ENCODE results near the gene PLXNA4.
"Not testable (repeated sequence)": the region's sequence is repeated elsewhere in the genome, so short reads cannot be mapped to it uniquely, and the experiment has no call there.

PLXNA4 gene

GRCh38 chr7:132179681-132180080 is 396.6 kb downstream of the PLXNA4 start:
- no peak for DNase-seq
- Histone ChIP-seq H3K27me3 (no peaks in the 10 kb centered on the region), H3K36me3 (peaks cover 34% of the 10 kb centered on the region), H3K4me1 (no peaks in the 10 kb centered on the region; the same call in 1 of the 2 replicates), H3K4me3 (ENCODE audit: low read depth, low read length) (no peak overlapping the region), H3K9me3 (no peaks in the 10 kb centered on the region)
- no peak for TF ChIP-seq CTCF (IDR thresholded peaks at IDR 0.05; ENCODE audit: low read depth, low read length)

GRCh38 chr7:132179080-132179430 is 397.2 kb downstream of the PLXNA4 start:
- H3K9me3 ChIP-seq: no peaks in the 10 kb centered on the region
- H3K27me3 ChIP-seq: no peaks in the 10 kb centered on the region
- no peak for DNase-seq
- no peak overlapping the region for H3K4me3 ChIP-seq (ENCODE audit: low read depth, low read length)
- no peaks in the 10 kb centered on the region; the same call in 1 of the 2 replicates for H3K4me1 ChIP-seq
- peaks cover 40% of the 10 kb centered on the region for H3K36me3 ChIP-seq
- TF ChIP-seq CTCF (IDR thresholded peaks at IDR 0.05; ENCODE audit: low read depth, low read length): no peak

- not testable (repeated sequence) for H3K4me3 ChIP-seq (ENCODE audit: low read depth, low read length); H3K9me3 ChIP-seq; H3K4me1 ChIP-seq; DNase-seq; H3K27me3 ChIP-seq
- peaks cover 42% of the 10 kb centered on the region for H3K36me3 ChIP-seq
These were observed 397.7 kb downstream of the PLXNA4 start for GRCh38 chr7:132178402-132179079.

- H3K4me1 ChIP-seq: no peaks in the 10 kb centered on the region
- no peak for TF ChIP-seq CTCF (IDR thresholded peaks at IDR 0.05; ENCODE audit: low read depth, low read length)
- H3K27me3 ChIP-seq: no peaks in the 10 kb centered on the region
- DNase-seq: no peak
- H3K36me3 ChIP-seq: peaks cover 38% of the 10 kb centered on the region
- no peaks in the 10 kb centered on the region for H3K9me3 ChIP-seq
- H3K4me3 ChIP-seq (ENCODE audit: low read depth, low read length): no peak overlapping the region
These were observed 398.4 kb downstream of the PLXNA4 start for GRCh38 chr7:132177708-132178401.

- no peak for DNase-seq
- no peak for TF ChIP-seq CTCF (IDR thresholded peaks at IDR 0.05; ENCODE audit: low read depth, low read length)
- Histone ChIP-seq H3K9me3 (no peaks in the 10 kb centered on the region), H3K4me1 (no peaks in the 10 kb centered on the region), H3K4me3 (ENCODE audit: low read depth, low read length) (no peak overlapping the region), H3K36me3 (peaks cover 34% of the 10 kb centered on the region), H3K27me3 (no peaks in the 10 kb centered on the region)
These were observed 399.6 kb downstream of the PLXNA4 start for GRCh38 chr7:132176719-132177118.

- DNase-seq: no peak
- no peak overlapping the region for H3K4me3 ChIP-seq (ENCODE audit: low read depth, low read length)
- H3K9me3 ChIP-seq: no peaks in the 10 kb centered on the region
- no peaks in the 10 kb centered on the region for H3K4me1 ChIP-seq
- H3K36me3 ChIP-seq: peaks cover 12% of the 10 kb centered on the region
- TF ChIP-seq CTCF (IDR thresholded peaks at IDR 0.05; ENCODE audit: low read depth, low read length): no peak
- no peaks in the 10 kb centered on the region for H3K27me3 ChIP-seq
These were observed 405.1 kb downstream of the PLXNA4 start for GRCh38 chr7:132171130-132171576.
